PC-3 (cell line): ENCODE measurements around the gene SARDH. TPM values are rescaled to one million over a fixed set of nuclear protein-coding genes. Genes with fewer than 3 reads are reported as not detected.

Experiments
- ATAC-seq: fragments of 200-7000 bp; cut with Tn5 transposase; 2 replicates; pipeline ENCODE4 v1.9.1; 2020; ENCODE audit warnings: mild to moderate bottlenecking, moderate library complexity
- BruUV-seq: library from RNA; stranded (reverse); fragments of 400-500 nt; replicated peaks from 2 replicates; lab custom pipeline; 2021; lab: Mats Ljungman, UMichigan
- CTCF ChIA-PET: fragments of 300-600 bp; sonication (Branson Sonifier 250); formaldehyde crosslinking; loops from one replicate; lab custom pipeline; 2022; ENCODE audit warnings: antibody characterized with exemption; lab: Charles Lee
- POLR2A ChIA-PET: fragments of 300-600 bp; sonication (Branson Sonifier 250); formaldehyde crosslinking; loops from one replicate; lab custom pipeline; 2022; ENCODE audit warnings: antibody characterized with exemption; ENCODE audit not compliant: unreplicated experiment; lab: Charles Lee
- DNase-seq: peaks from one replicate; pipeline ENCODE4 v3.0.0-alpha.2; 2015
- H2AFZ ChIP-seq: fragments of 300-600 bp; sonication (generic); 2 replicates; pipeline ENCODE4 v1.6.0; 2016; ENCODE audit warnings: antibody characterized with exemption, low read length
- H3F3A ChIP-seq: fragments of 300-600 bp; sonication (generic); one replicate; pipeline ENCODE4 v1.6.0; 2017; ENCODE audit warnings: antibody characterized with exemption, low read length, control low read depth, mild to moderate bottlenecking; ENCODE audit not compliant: unreplicated experiment
- H3K27ac ChIP-seq: fragments of 300-600 bp; sonication (generic); 2 replicates; pipeline ENCODE4 v1.5.1; 2016; ENCODE audit warnings: mild to moderate bottlenecking, low read length
- H3K27me3 ChIP-seq: fragments of 300-600 bp; sonication (generic); 2 replicates; pipeline ENCODE4 v1.6.1; 2016; ENCODE audit warnings: low read length, mixed read lengths
- H3K36me3 ChIP-seq: fragments of 300-600 bp; sonication (generic); 2 replicates; pipeline ENCODE4 v1.6.1; 2016; ENCODE audit warnings: low read depth, mixed run types, low read length, mixed read lengths
- H3K4me1 ChIP-seq: fragments of 300-600 bp; sonication (generic); 2 replicates; pipeline ENCODE4 v1.5.1; 2016; ENCODE audit warnings: low read length; ENCODE audit not compliant: insufficient read depth
- H3K4me2 ChIP-seq: fragments of 300-600 bp; sonication (generic); 2 replicates; pipeline ENCODE4 v1.6.0; 2016; ENCODE audit warnings: low read length
- H3K4me3 ChIP-seq: fragments of 300-600 bp; sonication (generic); 2 replicates; pipeline ENCODE4 v1.5.1; 2016; ENCODE audit warnings: mild to moderate bottlenecking, low read length, mixed read lengths
- H3K79me2 ChIP-seq: fragments of 300-600 bp; sonication (generic); 2 replicates; pipeline ENCODE4 v1.6.1; 2017; ENCODE audit warnings: low read length, mixed read lengths
- H3K9ac ChIP-seq: fragments of 300-600 bp; sonication (generic); 2 replicates; pipeline ENCODE4 v1.6.0; 2016; ENCODE audit warnings: mild to moderate bottlenecking, low read length
- H3K9me2 ChIP-seq: fragments of 300-600 bp; sonication (generic); replicated peaks from 2 replicates; pipeline ENCODE4 v1.6.1; 2016; ENCODE audit warnings: mixed run types, low read length, mixed read lengths
- H3K9me3 ChIP-seq: fragments of 300-600 bp; sonication (generic); 2 replicates; pipeline ENCODE4 v1.6.1; 2016; ENCODE audit warnings: low read length, mixed read lengths
- H4K20me1 ChIP-seq: fragments of 300-600 bp; sonication (generic); 2 replicates; pipeline ENCODE4 v1.6.1; 2016; ENCODE audit warnings: low read length, mixed read lengths
- EZH2 ChIP-seq: fragments of 300-600 bp; sonication (generic); IDR thresholded peaks from one replicate; pipeline ENCODE4 v1.6.1; 2017; ENCODE audit warnings: antibody characterized with exemption, mild to moderate bottlenecking, low read length; ENCODE audit not compliant: unreplicated experiment
- EZH2phosphoT487 ChIP-seq: fragments of 300-600 bp; sonication (generic); IDR thresholded peaks from 2 replicates; pipeline ENCODE4 v1.6.1; 2018; ENCODE audit warnings: mild to moderate bottlenecking, antibody characterized with exemption, low read length, borderline replicate concordance
- intact Hi-C: fragments of 100-400 bp; cut with micrococcal nuclease; formaldehyde crosslinking; loops from 2 replicates; pipeline ENCODE4 v1.9.0; 2023
- total RNA-seq: library from RNA; depleted of rRNA; stranded (reverse); fragments of >200 nt; gene quantifications from 2 replicates; pipeline ENCODE4 v1.2.3, GENCODE V29; 2014
- TF ChIP-seq, protein P1 (sequence below): fragments of 300-600 bp; sonication (generic); conservative IDR thresholded peaks from 2 replicates; pipeline ENCODE4 v1.5.1; 2017; ENCODE audit warnings: antibody characterized with exemption, low read depth, mild to moderate bottlenecking, low read length

SARDH gene
- total RNA-seq, 1 experiment from 2014 or later, result 3.4 TPM

DNA sequence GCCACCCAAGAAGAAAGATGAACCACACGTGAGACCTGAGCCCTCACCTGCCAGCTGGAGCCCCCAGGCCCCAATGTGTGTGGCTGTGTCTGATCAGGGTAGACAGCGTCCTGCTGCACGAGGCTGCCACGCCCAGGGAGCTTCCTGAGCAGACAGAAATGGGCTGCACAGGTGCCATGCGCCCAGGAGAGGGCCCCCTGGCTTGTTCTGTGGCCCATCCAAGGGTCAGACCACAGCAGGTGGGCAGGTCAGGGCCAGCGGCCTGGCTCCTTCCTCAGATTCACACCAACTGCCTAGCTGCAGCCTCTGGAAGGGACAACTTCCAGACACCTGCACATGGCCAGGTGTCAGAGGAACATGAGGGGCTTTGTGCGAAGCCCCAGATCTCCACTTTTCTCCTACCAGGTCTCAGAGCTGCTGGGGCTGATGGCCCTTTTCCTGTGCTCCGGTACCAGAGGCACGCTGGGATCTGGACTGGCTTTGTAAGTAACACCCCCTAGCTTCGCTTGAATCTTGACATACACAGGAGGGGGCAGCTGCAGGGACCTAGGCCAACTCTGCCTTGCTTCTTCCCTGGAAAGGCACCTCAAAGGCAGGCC, 10.8 kb downstream of the SARDH start:
- Histone ChIP-seq H3K4me3 (no peak overlapping the region), H2AFZ (no peak overlapping the region), H3K4me2 (no peak overlapping the region), H3K27ac (no peak overlapping the region), H3K9me3 (no peaks in the 10 kb centered on the region), H3K9ac (no peak overlapping the region), H3K36me3 (no peaks in the 10 kb centered on the region), H3F3A (no peaks in the 10 kb centered on the region), H3K9me2 (no peaks in the 10 kb centered on the region), H3K27me3 (no peaks in the 10 kb centered on the region), H3K4me1 (no peaks in the 10 kb centered on the region), H4K20me1 (no peaks in the 10 kb centered on the region), H3K79me2 (no peaks in the 10 kb centered on the region)
- TF ChIP-seq EZH2phosphoT487 (no peak), EZH2 (no peak)
- TF ChIP-seq, protein P1, sequence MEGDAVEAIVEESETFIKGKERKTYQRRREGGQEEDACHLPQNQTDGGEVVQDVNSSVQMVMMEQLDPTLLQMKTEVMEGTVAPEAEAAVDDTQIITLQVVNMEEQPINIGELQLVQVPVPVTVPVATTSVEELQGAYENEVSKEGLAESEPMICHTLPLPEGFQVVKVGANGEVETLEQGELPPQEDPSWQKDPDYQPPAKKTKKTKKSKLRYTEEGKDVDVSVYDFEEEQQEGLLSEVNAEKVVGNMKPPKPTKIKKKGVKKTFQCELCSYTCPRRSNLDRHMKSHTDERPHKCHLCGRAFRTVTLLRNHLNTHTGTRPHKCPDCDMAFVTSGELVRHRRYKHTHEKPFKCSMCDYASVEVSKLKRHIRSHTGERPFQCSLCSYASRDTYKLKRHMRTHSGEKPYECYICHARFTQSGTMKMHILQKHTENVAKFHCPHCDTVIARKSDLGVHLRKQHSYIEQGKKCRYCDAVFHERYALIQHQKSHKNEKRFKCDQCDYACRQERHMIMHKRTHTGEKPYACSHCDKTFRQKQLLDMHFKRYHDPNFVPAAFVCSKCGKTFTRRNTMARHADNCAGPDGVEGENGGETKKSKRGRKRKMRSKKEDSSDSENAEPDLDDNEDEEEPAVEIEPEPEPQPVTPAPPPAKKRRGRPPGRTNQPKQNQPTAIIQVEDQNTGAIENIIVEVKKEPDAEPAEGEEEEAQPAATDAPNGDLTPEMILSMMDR, result 0 out of 2 replicates have a peak, but pooled peaks have one; percentile 20
- intact Hi-C loops, result loop anchor here (2.0 kb wide), 1 partner anchor 195 kb away; no protein-coding TSS in a partner anchor
- BruUV-seq, result no TSS peak
- ChIA-PET POLR2A (no interaction called here), CTCF (interaction anchor here (0.5 to 0.8 kb wide), 2 partner anchors 16 to 30 kb away, joined by 3 read pairs; no protein-coding TSS in a partner anchor)
- DNase-seq (peak; percentile 7), ATAC-seq (no peak)

DNA sequence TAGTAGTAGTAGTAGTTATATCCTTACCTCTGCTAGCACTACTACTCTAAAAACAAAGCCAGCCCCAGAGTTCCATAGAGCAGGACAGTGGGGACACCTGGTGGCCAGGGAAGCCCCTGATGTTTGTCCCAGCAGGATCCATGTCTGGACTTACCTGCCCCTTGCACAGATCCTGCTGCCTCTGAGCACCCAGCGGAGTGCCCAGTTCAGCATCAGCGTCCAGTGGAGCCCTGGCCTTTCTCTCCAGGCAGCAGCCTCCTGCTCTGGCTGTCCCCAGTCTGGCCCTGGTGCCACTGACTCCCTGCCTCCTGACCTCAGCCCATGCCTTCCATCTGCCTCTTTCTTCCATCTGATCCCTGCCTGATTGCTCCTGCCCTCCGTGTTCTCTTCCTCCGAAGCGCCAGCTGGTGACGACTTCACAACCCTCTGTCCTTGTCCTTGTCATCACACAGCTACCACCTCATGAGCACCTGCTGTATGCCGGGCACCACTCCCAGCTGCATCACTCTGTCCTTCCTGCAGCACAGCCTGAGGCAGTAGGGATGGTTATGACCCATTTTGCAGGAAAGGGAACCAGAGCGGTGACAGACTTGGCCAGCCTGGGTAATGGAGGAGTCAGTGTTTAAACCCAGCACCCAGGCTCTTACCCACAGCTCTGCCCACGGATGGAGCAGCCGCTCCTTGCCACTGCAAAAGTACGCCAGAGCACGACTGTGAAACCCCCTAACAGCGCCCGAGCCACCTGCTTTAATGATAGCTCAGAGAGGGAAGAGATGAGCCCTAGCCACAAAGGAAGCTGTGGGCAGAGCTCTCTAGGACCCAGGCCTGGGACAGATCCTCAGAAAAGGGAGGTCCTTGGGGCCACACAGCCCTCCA, 11.5 kb downstream of the SARDH start:
- ATAC-seq (peak; percentile 86), DNase-seq (peak; percentile 63)
- Histone ChIP-seq H4K20me1 (no peaks in the 10 kb centered on the region), H3K9me3 (no peaks in the 10 kb centered on the region), H3K9me2 (no peaks in the 10 kb centered on the region), H3K36me3 (no peaks in the 10 kb centered on the region), H3K9ac (no peak overlapping the region), H3K4me2 (no peak overlapping the region), H3K4me1 (no peaks in the 10 kb centered on the region), H2AFZ (no peak overlapping the region), H3K79me2 (no peaks in the 10 kb centered on the region), H3K27ac (no peak overlapping the region), H3F3A (no peaks in the 10 kb centered on the region), H3K27me3 (no peaks in the 10 kb centered on the region), H3K4me3 (no peak overlapping the region)
- POLR2A ChIA-PET, result no interaction called here
- BruUV-seq, result no TSS peak
- intact Hi-C loops, result loop anchor here (2.0 kb wide), 1 partner anchor 194 kb away; no protein-coding TSS in a partner anchor
- TF ChIP-seq, protein P1, result peak; percentile 48
- TF ChIP-seq EZH2, result no peak
- CTCF ChIA-PET, result interaction anchor here (0.5 to 0.8 kb wide), 2 partner anchors 16 to 31 kb away, joined by 3 read pairs; no protein-coding TSS in a partner anchor
